H1 (cell line): ENCODE measurements around the gene KCNE4. TPM values are rescaled to one million over a fixed set of nuclear protein-coding genes. Genes with fewer than 3 reads are reported as not detected.

Experiments used
- RAD21 ChIP-seq, 2 experiments: IDR thresholded peaks in 1 of 2; conservative IDR thresholded peaks in 1 of 2; 2 replicates each; pipeline ENCODE4 v1.6.1; 2011; ENCODE audit warnings: low read depth in 2 of 2, low read length in 2 of 2, improper control_type of control experiment in 1 of 2, inconsistent platforms in 1 of 2, mild to moderate bottlenecking in 1 of 2, moderate library complexity in 1 of 2
- polyA plus RNA-seq, 7 experiments: library from polyadenylated mRNA; depleted of rRNA in 3 of 7; stranded (reverse) in 5 of 7; unstranded in 2 of 7; fragments of >200 nt in 5 of 7; fragments of 200-250 nt in 2 of 7; gene quantifications; 1 replicate in 5 of 7; 2 replicates in 1 of 7; 4 replicates in 1 of 7; pipeline versions ENCODE4 v1.2.1 to v1.2.3, GENCODE V29; 2011 to 2013; ENCODE audit warnings: missing spikeins in 2 of 7, mixed read lengths in 2 of 7
- total RNA-seq: library from RNA; stranded (reverse); fragmentation: NEBNext Ultra II Directional; extraction: Animal tissue kit (Norgen Biotek cat#: 25700); gene quantifications from 2 replicates; pipeline ENCODE4 v1.2.1, GENCODE V29; 2021

The KCNE4 gene
- total and polyA plus RNA-seq, 2 of the 8 experiments (the other 6 are each of a cell fraction or from before 2014, with no cell fraction given), result 0.08 to 0.09 TPM

GRCh38 chr2:223069988-223070387 is 18.0 kb downstream of the KCNE4 start (continued):
- TF ChIP-seq RAD21 (IDR thresholded peaks at IDR 0.05 in 1 of 2, conservative IDR thresholded peaks at IDR 0.05 in 1 of 2; ENCODE audit: low read depth in 2 of 2, low read length in 2 of 2), result no peak
